ENCODE data around the gene MYLK4.

The MYLK4 gene

DNA sequence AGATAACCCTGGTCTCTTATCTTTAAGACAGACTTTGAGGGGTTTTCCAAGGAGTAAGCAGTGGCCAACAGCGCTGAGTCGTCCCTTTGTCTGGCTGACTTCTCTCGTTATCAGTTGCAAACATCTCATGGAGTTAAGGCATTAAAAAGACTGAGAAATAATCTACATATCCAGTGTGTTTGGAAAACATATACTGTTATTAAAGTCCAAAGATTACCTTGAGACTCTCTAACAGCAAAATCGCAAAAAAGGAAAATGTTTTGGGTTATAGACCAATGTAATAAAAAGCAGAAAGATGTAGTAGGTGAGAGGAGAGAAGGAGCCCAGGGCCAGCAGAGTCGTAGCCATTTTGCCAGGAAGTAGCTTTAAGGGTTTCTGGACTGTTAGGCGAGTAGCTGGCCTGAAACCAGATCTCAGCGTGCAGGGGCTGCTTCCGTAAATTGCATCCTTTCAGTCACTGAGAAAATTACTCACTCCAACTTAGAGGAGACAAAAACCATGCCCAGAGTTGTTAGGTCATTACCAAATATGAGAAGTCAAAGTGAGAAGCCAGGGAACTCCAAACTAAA is 24.6 kb downstream of the MYLK4 start:
- Histone ChIP-seq H3K27ac (ENCODE audit: low read depth, low read length) (no peak overlapping the region), H3K27me3 (ENCODE audit: control insufficient read depth in 1 of 2, insufficient read depth in 2 of 2, low read length in 2 of 2) (no peaks in the 10 kb centered on the region), H3K9ac (ENCODE audit: low read length) (no peak overlapping the region), H3K9me3 (ENCODE audit: low read length) (no peaks in the 10 kb centered on the region), H3K36me3 (ENCODE audit: insufficient read depth, low read length) (no peaks in the 10 kb centered on the region), H3K4me1 (ENCODE audit: insufficient read depth, low read length) (peaks cover 13% of the 10 kb centered on the region), H3K4me3 (ENCODE audit: low read depth in 1 of 2, low read length in 2 of 2) (no peak overlapping the region)

GRCh38 chr6:2725364-2725988 is 25.2 kb downstream of the MYLK4 start:
- Histone ChIP-seq H3K27ac (ENCODE audit: low read depth, low read length) (no peak overlapping the region), H3K4me1 (ENCODE audit: insufficient read depth, low read length) (peaks cover 13% of the 10 kb centered on the region), H3K4me3 (ENCODE audit: low read depth in 1 of 2, low read length in 2 of 2) (no peak overlapping the region), H3K27me3 (ENCODE audit: control insufficient read depth in 1 of 2, insufficient read depth in 2 of 2, low read length in 2 of 2) (no peaks in the 10 kb centered on the region), H3K36me3 (ENCODE audit: insufficient read depth, low read length) (no peaks in the 10 kb centered on the region), H3K9me3 (ENCODE audit: low read length) (no peaks in the 10 kb centered on the region), H3K9ac (ENCODE audit: low read length) (no peak overlapping the region)

- Histone ChIP-seq H3K36me3 (ENCODE audit: insufficient read depth, low read length) (no peaks in the 10 kb centered on the region), H3K9me3 (ENCODE audit: low read length) (no peaks in the 10 kb centered on the region), H3K4me3 (ENCODE audit: low read depth in 1 of 2, low read length in 2 of 2) (no peak overlapping the region), H3K27me3 (ENCODE audit: control insufficient read depth in 1 of 2, insufficient read depth in 2 of 2, low read length in 2 of 2) (no peaks in the 10 kb centered on the region), H3K27ac (ENCODE audit: low read depth, low read length) (no peak overlapping the region), H3K4me1 (ENCODE audit: insufficient read depth, low read length) (peaks cover 4% of the 10 kb centered on the region), H3K9ac (ENCODE audit: low read length) (no peak overlapping the region)
These were observed 29.5 kb downstream of the MYLK4 start for GRCh38 chr6:2721219-2721618.

DNA sequence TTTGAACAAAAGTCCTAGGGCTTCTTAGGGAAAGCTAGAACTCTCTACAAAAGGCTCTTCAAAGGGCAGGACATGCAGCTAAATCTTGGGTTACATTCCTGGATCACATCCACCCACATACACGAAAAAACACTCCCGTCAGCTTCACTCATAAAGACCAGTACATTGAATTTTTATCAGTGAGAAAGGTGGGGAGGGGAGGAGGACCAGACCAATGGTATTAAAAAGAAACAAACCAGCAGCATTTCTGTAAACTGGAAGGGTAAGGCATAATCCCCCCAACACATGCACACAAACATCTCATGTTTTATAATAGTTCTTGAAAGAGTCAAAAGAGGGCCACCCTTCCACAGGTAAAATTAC is 31.6 kb downstream of the MYLK4 start:
- H3K9ac ChIP-seq (ENCODE audit: low read length) = no peak overlapping the region
- H3K27ac ChIP-seq (ENCODE audit: low read depth, low read length) = no peak overlapping the region
- H3K4me1 ChIP-seq (ENCODE audit: insufficient read depth, low read length) = peaks cover 18% of the 10 kb centered on the region
- no peaks in the 10 kb centered on the region for H3K36me3 ChIP-seq (ENCODE audit: insufficient read depth, low read length)
- no peaks in the 10 kb centered on the region for H3K9me3 ChIP-seq (ENCODE audit: low read length)
- H3K27me3 ChIP-seq (ENCODE audit: control insufficient read depth in 1 of 2, insufficient read depth in 2 of 2, low read length in 2 of 2) = no peaks in the 10 kb centered on the region
- H3K4me3 ChIP-seq (ENCODE audit: low read depth in 1 of 2, low read length in 2 of 2) = no peak overlapping the region

DNA sequence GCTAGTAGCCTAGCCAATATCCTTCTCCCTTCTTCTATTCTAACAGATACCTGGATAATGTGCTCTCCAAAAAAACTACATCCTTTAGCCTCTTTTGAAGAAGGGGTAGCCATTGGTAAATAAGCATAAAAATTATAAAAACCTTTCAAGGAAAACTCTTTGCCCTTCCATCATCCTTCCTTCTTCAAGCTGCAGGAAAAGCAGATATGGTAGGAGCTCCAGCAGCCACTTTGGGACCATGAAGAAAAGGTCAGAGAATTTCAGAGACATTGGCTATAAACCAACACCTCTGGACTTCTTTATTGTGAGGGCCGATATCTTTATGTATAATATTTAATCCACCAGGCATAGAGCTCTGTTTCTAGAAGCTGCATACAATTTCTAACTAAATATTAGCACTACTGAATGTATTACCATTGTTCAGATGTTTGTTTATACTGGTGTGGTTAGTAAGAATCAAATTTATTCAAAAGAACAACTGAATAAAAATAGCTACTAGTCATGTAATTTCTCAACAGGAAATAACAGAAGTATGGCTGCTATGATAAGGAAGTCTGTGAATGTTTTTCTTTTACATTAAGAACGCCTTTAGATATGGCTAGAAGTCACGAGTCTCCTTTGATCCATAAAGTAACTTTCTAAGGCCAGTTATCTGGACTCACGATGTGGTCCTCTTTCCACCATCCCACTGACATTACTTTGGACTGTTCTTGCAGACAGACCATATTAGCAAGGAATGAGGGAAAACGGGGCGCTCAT is 32.2 kb downstream of the MYLK4 start:
- no peak overlapping the region for H3K4me3 ChIP-seq (ENCODE audit: low read depth in 1 of 2, low read length in 2 of 2)
- no peaks in the 10 kb centered on the region for H3K9me3 ChIP-seq (ENCODE audit: low read length)
- no peaks in the 10 kb centered on the region for H3K36me3 ChIP-seq (ENCODE audit: insufficient read depth, low read length)
- H3K27ac ChIP-seq (ENCODE audit: low read depth, low read length) = no peak overlapping the region
- no peak overlapping the region for H3K9ac ChIP-seq (ENCODE audit: low read length)
- H3K4me1 ChIP-seq (ENCODE audit: insufficient read depth, low read length) = peaks cover 24% of the 10 kb centered on the region
- H3K27me3 ChIP-seq (ENCODE audit: control insufficient read depth in 1 of 2, insufficient read depth in 2 of 2, low read length in 2 of 2) = no peaks in the 10 kb centered on the region

GRCh38 chr6:2716936-2717700 is 33.6 kb downstream of the MYLK4 start:
- Histone ChIP-seq H3K9ac (ENCODE audit: low read length) (no peak overlapping the region), H3K4me3 (ENCODE audit: low read depth in 1 of 2, low read length in 2 of 2) (no peak overlapping the region), H3K9me3 (ENCODE audit: low read length) (no peaks in the 10 kb centered on the region), H3K4me1 (ENCODE audit: insufficient read depth, low read length) (peaks cover 28% of the 10 kb centered on the region), H3K36me3 (ENCODE audit: insufficient read depth, low read length) (no peaks in the 10 kb centered on the region), H3K27ac (ENCODE audit: low read depth, low read length) (no peak overlapping the region), H3K27me3 (ENCODE audit: control insufficient read depth in 1 of 2, insufficient read depth in 2 of 2, low read length in 2 of 2) (no peaks in the 10 kb centered on the region)

DNA sequence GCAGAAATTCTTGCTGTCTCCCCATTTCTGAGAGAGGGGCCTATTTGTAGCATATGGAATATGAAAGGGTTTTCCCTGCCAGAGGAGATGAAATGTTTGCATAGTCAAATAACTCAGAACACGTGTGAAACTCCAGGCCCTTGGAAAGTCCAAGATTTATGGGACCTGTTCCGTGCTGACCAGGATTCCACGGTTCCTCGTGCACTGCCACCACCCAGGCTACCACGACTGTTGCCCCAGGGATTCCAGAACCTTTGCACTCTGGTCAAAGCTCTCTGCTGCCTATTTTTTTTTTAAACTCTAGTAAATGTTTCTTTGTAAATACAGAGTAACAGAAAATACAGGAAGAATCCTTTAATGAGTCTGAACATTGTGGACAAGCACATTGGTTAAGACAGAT is 35.0 kb downstream of the MYLK4 start:
- Histone ChIP-seq H3K9me3 (ENCODE audit: low read length) (no peaks in the 10 kb centered on the region), H3K36me3 (ENCODE audit: insufficient read depth, low read length) (no peaks in the 10 kb centered on the region), H3K4me1 (ENCODE audit: insufficient read depth, low read length) (peaks cover 28% of the 10 kb centered on the region), H3K27me3 (ENCODE audit: control insufficient read depth in 1 of 2, insufficient read depth in 2 of 2, low read length in 2 of 2) (no peaks in the 10 kb centered on the region), H3K4me3 (ENCODE audit: low read depth in 1 of 2, low read length in 2 of 2) (no peak overlapping the region), H3K27ac (ENCODE audit: low read depth, low read length) (no peak overlapping the region), H3K9ac (ENCODE audit: low read length) (no peak overlapping the region)

- Histone ChIP-seq H3K36me3 (ENCODE audit: insufficient read depth, low read length) (no peaks in the 10 kb centered on the region), H3K27ac (ENCODE audit: low read depth, low read length) (peak overlapping the region; percentile 12), H3K4me3 (ENCODE audit: low read depth in 1 of 2, low read length in 2 of 2) (no peak overlapping the region), H3K4me1 (ENCODE audit: insufficient read depth, low read length) (peaks cover 28% of the 10 kb centered on the region), H3K9ac (ENCODE audit: low read length) (no peak overlapping the region), H3K9me3 (ENCODE audit: low read length) (no peaks in the 10 kb centered on the region), H3K27me3 (ENCODE audit: control insufficient read depth in 1 of 2, insufficient read depth in 2 of 2, low read length in 2 of 2) (no peaks in the 10 kb centered on the region)
These were observed 36.4 kb downstream of the MYLK4 start for GRCh38 chr6:2714111-2714895.

DNA sequence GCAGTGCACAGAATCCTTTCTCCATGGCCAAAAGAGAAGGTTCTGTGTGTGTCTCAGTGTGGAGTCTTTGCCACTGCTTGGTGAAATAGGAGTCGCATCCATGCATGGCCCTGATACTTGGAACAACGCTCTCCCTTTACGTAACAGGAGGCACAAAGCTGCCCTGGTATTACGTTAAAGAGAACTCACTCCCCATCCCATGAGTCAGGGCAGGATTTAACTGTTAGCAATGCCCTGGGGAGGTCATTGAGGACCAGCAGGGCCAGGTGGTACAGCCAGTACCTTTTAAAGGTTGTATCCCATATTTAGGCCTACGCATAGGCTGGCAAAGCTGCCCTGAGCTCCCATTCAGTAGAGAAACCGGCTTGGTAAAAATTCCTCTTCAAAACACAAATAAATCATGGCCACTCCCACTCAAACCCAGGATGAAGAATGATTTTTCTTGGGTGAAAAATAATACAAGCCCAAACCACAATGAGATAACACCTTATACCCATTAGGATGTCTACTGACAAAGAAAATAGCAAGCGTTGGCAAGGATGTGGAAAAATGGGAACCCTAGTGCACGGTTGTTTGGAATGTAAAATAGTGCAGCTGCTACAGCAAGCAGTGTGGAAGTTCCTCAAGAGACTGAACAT is 37.1 kb downstream of the MYLK4 start:
- peak overlapping the region; percentile 4 for H3K27ac ChIP-seq (ENCODE audit: low read depth, low read length)
- no peak overlapping the region for H3K9ac ChIP-seq (ENCODE audit: low read length)
- H3K36me3 ChIP-seq (ENCODE audit: insufficient read depth, low read length) = no peaks in the 10 kb centered on the region
- peaks cover 28% of the 10 kb centered on the region for H3K4me1 ChIP-seq (ENCODE audit: insufficient read depth, low read length)
- H3K27me3 ChIP-seq (ENCODE audit: control insufficient read depth in 1 of 2, insufficient read depth in 2 of 2, low read length in 2 of 2) = no peaks in the 10 kb centered on the region
- H3K4me3 ChIP-seq (ENCODE audit: low read depth in 1 of 2, low read length in 2 of 2) = no peak overlapping the region
- H3K9me3 ChIP-seq (ENCODE audit: low read length) = no peaks in the 10 kb centered on the region

DNA sequence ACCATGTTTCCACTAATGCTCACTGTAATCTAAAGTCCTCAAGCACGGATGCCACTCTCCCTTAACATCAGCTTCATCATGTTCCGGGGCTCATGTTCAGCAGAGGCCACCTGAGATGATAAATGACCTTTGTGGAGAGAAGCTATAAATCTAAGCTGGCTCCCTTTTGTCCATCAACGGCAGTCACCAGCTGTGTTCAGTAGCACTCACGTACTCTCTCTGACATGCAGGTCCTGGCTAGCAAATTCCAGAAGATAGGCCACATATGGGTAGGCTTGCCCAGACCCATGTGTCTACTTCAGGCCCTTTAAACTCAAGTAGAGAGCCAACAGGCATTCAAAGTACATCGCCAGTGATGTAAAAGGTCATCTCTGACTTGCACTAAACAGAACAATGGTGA is 38.6 kb downstream of the MYLK4 start:
- H3K9ac ChIP-seq (ENCODE audit: low read length) = no peak overlapping the region
- H3K36me3 ChIP-seq (ENCODE audit: insufficient read depth, low read length) = no peaks in the 10 kb centered on the region
- H3K4me1 ChIP-seq (ENCODE audit: insufficient read depth, low read length) = peaks cover 28% of the 10 kb centered on the region
- H3K4me3 ChIP-seq (ENCODE audit: low read depth in 1 of 2, low read length in 2 of 2) = no peak overlapping the region
- no peaks in the 10 kb centered on the region for H3K9me3 ChIP-seq (ENCODE audit: low read length)
- no peaks in the 10 kb centered on the region for H3K27me3 ChIP-seq (ENCODE audit: control insufficient read depth in 1 of 2, insufficient read depth in 2 of 2, low read length in 2 of 2)
- no peak overlapping the region for H3K27ac ChIP-seq (ENCODE audit: low read depth, low read length)
